Natural killer cell (primary cell): ENCODE results near the gene DAPK2. TPM values are rescaled to one million over a fixed set of nuclear protein-coding genes. Genes with fewer than 3 reads are reported as not detected.

ENCODE experiments used
- ATAC-seq, 3 donors: fragments of 150-1000 bp in 2 of 3; fragments of 200-7000 bp in 1 of 3; cut with Tn5 transposase; 1 replicate in 1 of 3; 2 replicates in 2 of 3; pipeline ENCODE4 v1.10.0; 2021; ENCODE audit warnings: mild to moderate bottlenecking in 2 of 3, moderate library complexity in 2 of 3
- DNase-seq, 2 donors: peaks; one replicate each; pipeline versions ENCODE4 v3.0.0 to v3.0.0-alpha.2; 2013 to 2021; ENCODE audit warnings: mixed read lengths in 1 of 2
- H3K27ac ChIP-seq: one replicate; pipeline ENCODE4 v1.5.1; 2013; ENCODE audit warnings: mild to moderate bottlenecking, low read length
- H3K27me3 ChIP-seq: one replicate; pipeline ENCODE4 v1.6.1; 2013; ENCODE audit warnings: low read length; ENCODE audit not compliant: control insufficient read depth, insufficient read depth
- H3K36me3 ChIP-seq: one replicate; pipeline ENCODE4 v1.6.1; 2013; ENCODE audit warnings: low read length; ENCODE audit not compliant: control insufficient read depth, insufficient read depth
- H3K4me1 ChIP-seq: one replicate; pipeline ENCODE4 v1.6.1; 2013; ENCODE audit warnings: low read length; ENCODE audit not compliant: control insufficient read depth, insufficient read depth
- H3K4me3 ChIP-seq: one replicate; pipeline ENCODE4 v1.5.1; 2013; ENCODE audit warnings: low read length
- H3K9me3 ChIP-seq: one replicate; pipeline ENCODE4 v1.6.1; 2013; ENCODE audit warnings: low read length; ENCODE audit not compliant: control insufficient read depth, insufficient read depth
- H3K27ac Mint-ChIP-seq, 2 donors: one replicate each; pipeline ENCODE4 v1.8.0; 2022; ENCODE audit warnings: mild to moderate bottlenecking in 2 of 2, mixed read lengths in 2 of 2, moderate library complexity in 1 of 2
- H3K27me3 Mint-ChIP-seq, 2 donors: one replicate each; pipeline ENCODE4 v1.8.0; 2022; ENCODE audit warnings: low read depth in 2 of 2, mixed read lengths in 2 of 2
- H3K36me3 Mint-ChIP-seq: one replicate; pipeline ENCODE4 v1.8.0; 2022; ENCODE audit warnings: mixed read lengths
- H3K4me1 Mint-ChIP-seq, 2 donors: one replicate each; pipeline ENCODE4 v1.8.0; 2022; ENCODE audit warnings: mixed read lengths in 2 of 2
- H3K4me3 Mint-ChIP-seq: one replicate; pipeline ENCODE4 v1.8.0; 2022; ENCODE audit warnings: mild to moderate bottlenecking, moderate library complexity, mixed read lengths
- H3K9me3 Mint-ChIP-seq, 2 donors: one replicate each; pipeline ENCODE4 v1.8.0; 2022; ENCODE audit warnings: mixed read lengths in 2 of 2
- WGBS: methylation state at CpG from one replicate; pipeline ENCODE4 v1.1.7; 2013; ENCODE audit warnings: missing lambda C conversion rate; ENCODE audit not compliant: insufficient coverage; 5-methylcytosine and 5-hydroxymethylcytosine counted together
- intact Hi-C: fragments of 100-400 bp; cut with micrococcal nuclease; formaldehyde crosslinking; loops from one replicate; pipeline ENCODE4 v1.14.2; 2022
- total RNA-seq, 4 donors: library from RNA; stranded (reverse); fragments of 120-200 nt in 1 of 4; gene quantifications; one replicate each; pipeline versions ENCODE4 v1.2.3 to v1.2.4, GENCODE V29; 2013 to 2022
- TF ChIP-seq, protein P1 (sequence below): fragments of 200-600 bp; IDR thresholded peaks from one replicate; pipeline ENCODE4 v1.8.0; 2022; ENCODE audit warnings: antibody characterized with exemption

Gene DAPK2
- total RNA-seq, 3 donors from 2014 or later (not counting 1 experiment from before 2014, with no cell fraction given) = 3.7 to 25.3 (median 6.0) TPM

DNA sequence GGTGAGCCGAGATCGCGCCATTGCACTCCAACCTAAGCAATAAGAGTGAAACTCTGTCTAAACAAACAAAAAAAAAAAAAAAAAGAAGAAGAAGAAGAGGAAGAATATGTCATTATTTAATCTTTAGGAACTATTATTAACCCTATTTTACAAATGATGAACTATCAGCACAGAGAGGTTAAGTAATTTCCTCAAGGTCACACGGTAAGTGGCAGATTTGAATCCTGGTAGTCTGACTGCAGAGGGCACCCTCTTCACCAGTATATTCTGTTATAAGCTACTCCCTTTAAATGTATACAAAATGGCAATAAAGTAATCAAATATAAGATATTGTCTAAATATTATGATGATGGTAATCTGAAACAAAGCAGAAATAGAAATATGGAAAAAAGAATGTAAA lies 135.1 kb downstream of the DAPK2 start:
- no peaks in the 10 kb centered on the region for H3K9me3 Mint-ChIP-seq
- no peak overlapping the region for H3K27ac ChIP-seq

DNA sequence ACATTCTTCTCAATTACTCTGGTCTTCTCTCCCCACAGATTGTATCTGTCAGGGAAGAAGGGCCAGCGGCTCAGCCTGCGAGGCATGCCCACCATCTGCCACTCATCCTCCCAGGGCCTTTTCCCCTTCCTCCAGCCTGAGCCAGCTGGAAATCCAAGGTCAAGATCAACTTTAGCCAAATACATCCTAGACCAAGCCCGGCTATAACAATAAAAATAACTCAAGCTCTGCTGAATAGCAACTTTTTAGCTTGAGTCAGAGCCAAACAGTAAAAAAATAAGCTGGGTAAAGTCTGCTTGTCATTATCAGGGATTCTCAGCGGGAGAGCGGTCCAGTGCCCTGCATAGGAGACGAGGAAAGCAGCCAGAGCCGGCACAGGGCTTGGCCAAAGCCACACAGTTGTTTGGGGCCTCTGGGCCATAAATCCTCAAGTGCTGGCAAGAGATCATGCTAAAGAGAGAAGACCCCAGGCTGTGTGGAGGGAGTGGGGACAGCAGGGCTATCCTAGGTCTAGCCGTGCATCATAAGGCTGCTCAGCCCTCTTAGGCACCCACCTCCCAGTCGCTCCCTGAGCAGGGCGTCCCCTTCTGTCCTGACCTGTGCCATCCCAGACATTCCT lies 136.4 kb downstream of the DAPK2 start:
- H3K27ac ChIP-seq = no peak overlapping the region
- WGBS = 92% methylated on average over 10 of the region's 10 CpGs
- no peaks in the 10 kb centered on the region for H3K36me3 Mint-ChIP-seq
- no peaks in the 10 kb centered on the region for H3K27me3 Mint-ChIP-seq
- H3K27me3 ChIP-seq = no peaks in the 10 kb centered on the region
- H3K4me3 Mint-ChIP-seq = no peak overlapping the region
- no peaks in the 10 kb centered on the region for H3K36me3 ChIP-seq
- H3K9me3 ChIP-seq = no peaks in the 10 kb centered on the region
- DNase-seq = no peak
- no peak overlapping the region for H3K4me3 ChIP-seq
- peaks cover 41% of the 10 kb centered on the region for H3K4me1 ChIP-seq
- no peak for ATAC-seq
- peak overlapping the region; percentile 47 to 51 for H3K27ac Mint-ChIP-seq
- intact Hi-C loops = no loop called here
- peaks cover 25 to 41% of the 10 kb centered on the region in 2 donors for H3K4me1 Mint-ChIP-seq
- no peaks in the 10 kb centered on the region for H3K9me3 Mint-ChIP-seq
- TF ChIP-seq, protein P1, sequence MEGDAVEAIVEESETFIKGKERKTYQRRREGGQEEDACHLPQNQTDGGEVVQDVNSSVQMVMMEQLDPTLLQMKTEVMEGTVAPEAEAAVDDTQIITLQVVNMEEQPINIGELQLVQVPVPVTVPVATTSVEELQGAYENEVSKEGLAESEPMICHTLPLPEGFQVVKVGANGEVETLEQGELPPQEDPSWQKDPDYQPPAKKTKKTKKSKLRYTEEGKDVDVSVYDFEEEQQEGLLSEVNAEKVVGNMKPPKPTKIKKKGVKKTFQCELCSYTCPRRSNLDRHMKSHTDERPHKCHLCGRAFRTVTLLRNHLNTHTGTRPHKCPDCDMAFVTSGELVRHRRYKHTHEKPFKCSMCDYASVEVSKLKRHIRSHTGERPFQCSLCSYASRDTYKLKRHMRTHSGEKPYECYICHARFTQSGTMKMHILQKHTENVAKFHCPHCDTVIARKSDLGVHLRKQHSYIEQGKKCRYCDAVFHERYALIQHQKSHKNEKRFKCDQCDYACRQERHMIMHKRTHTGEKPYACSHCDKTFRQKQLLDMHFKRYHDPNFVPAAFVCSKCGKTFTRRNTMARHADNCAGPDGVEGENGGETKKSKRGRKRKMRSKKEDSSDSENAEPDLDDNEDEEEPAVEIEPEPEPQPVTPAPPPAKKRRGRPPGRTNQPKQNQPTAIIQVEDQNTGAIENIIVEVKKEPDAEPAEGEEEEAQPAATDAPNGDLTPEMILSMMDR = no peak

More for the DNA sequence above, 135.1 kb downstream of the DAPK2 start:
- no peaks in the 10 kb centered on the region for H3K36me3 ChIP-seq
- no peaks in the 10 kb centered on the region for H3K27me3 ChIP-seq
- DNase-seq (no peak), ATAC-seq (no peak)
- Mint-ChIP-seq H3K4me1 (peaks cover 16 to 28% of the 10 kb centered on the region in 2 donors), H3K36me3 (no peaks in the 10 kb centered on the region), H3K27ac (no peak overlapping the region), H3K4me3 (no peak overlapping the region), H3K27me3 (no peaks in the 10 kb centered on the region)
- H3K4me1 ChIP-seq = peaks cover 29% of the 10 kb centered on the region
- H3K9me3 ChIP-seq = no peaks in the 10 kb centered on the region
- WGBS = no CpG with 5 or more reads among the region's 4 CpGs
- no peak overlapping the region for H3K4me3 ChIP-seq
- TF ChIP-seq, protein P1 = no peak
- intact Hi-C loops = no loop called here

DNA sequence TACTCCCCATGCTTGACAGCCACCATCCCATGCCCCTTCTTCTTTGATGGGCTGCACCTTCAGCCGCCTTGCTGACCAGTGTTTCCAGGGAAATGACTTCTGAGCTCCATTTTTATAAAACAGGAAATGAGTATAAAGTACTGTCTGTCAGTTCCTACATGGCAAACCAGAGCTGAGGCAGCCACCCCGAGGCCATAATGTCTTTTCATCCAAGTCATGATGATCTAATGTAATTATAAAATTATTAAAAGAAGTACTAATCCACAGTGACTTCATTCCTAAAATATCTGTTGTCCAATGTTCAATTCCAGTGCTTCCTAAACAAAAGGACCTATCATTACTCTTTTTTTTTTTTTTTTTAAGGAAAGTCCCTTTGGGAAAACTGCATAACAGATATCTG lies 137.3 kb downstream of the DAPK2 start:
- Histone ChIP-seq H3K27me3 (no peaks in the 10 kb centered on the region), H3K9me3 (no peaks in the 10 kb centered on the region), H3K27ac (no peak overlapping the region), H3K36me3 (no peaks in the 10 kb centered on the region), H3K4me1 (peaks cover 42% of the 10 kb centered on the region), H3K4me3 (no peak overlapping the region)
- H3K27ac Mint-ChIP-seq = peak overlapping the region; percentile 27 to 95
- no peak for DNase-seq
- no peak overlapping the region for H3K4me3 Mint-ChIP-seq
- H3K4me1 Mint-ChIP-seq = peaks cover 31 to 44% of the 10 kb centered on the region in 2 donors
- intact Hi-C loops = no loop called here
- TF ChIP-seq, protein P1 = no peak
- no peak for ATAC-seq
- no peaks in the 10 kb centered on the region for H3K36me3 Mint-ChIP-seq
- WGBS = 78% methylated on average over 1 of the region's 2 CpGs
- no peaks in the 10 kb centered on the region for H3K27me3 Mint-ChIP-seq
- no peaks in the 10 kb centered on the region for H3K9me3 Mint-ChIP-seq

DNA sequence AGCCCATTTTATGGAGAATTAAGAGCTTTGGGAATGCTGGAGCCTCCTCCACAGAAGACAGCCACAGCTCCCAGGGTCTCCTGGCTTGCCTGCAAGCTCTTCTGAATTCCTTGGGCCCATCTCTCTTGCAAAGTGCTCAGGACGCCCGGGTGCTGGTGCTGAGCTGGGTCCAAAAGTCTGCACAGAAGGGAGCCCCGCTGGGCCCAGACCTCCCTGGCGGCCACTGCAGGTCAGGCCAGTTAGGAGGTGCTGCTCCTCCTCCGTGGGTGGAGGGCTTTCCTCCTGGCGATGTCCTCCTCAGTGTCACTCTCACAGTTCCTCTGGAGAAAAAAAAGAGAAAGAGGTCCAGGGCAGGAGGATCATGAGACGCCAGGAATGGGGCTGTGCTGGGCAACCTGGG lies 138.0 kb downstream of the DAPK2 start:
- no peaks in the 10 kb centered on the region for H3K9me3 ChIP-seq
- H3K27ac ChIP-seq = no peak overlapping the region
- Mint-ChIP-seq H3K9me3 (no peaks in the 10 kb centered on the region), H3K4me3 (no peak overlapping the region), H3K4me1 (peaks cover 31 to 42% of the 10 kb centered on the region in 2 donors), H3K36me3 (no peaks in the 10 kb centered on the region), H3K27me3 (no peaks in the 10 kb centered on the region), H3K27ac (peak overlapping the region; percentile 27 to 95)
- H3K4me1 ChIP-seq = peaks cover 42% of the 10 kb centered on the region
- ATAC-seq (no peak), DNase-seq (no peak)
- no peak overlapping the region for H3K4me3 ChIP-seq
- 97% methylated on average over 7 of the region's 7 CpGs for WGBS
- intact Hi-C loops = no loop called here
- H3K27me3 ChIP-seq = no peaks in the 10 kb centered on the region
- TF ChIP-seq, protein P1 = no peak
- no peaks in the 10 kb centered on the region for H3K36me3 ChIP-seq
